ENCODE results near the gene LAMTOR1. TPM values are rescaled to one million over a fixed set of nuclear protein-coding genes. Genes with fewer than 3 reads are reported as not detected.

LAMTOR1 gene
- total and polyA plus RNA-seq, 2 donors (not counting 1 experiment from before 2014, with no cell fraction given): 71.0 to 104 TPM

Small RNA genes within 50 kb of the gene (small RNA-seq; reads per million reads assigned to genes)
- gene MIR3165 (ENCODE audit: insufficient read length, low read depth, low replicate concordance) (not detected), gene RNU6-72P (ENCODE audit: insufficient read length, low read depth, low replicate concordance) (not detected)

Other genes with a start within 250 kb of the LAMTOR1 start
- not detected in 2 replicates for gene DEFB131B, start 224.8 kb downstream of the LAMTOR1 start, total RNA-seq
- not detected in 2 replicates for gene DEFB131B, start 224.8 kb downstream of the LAMTOR1 start, polyA plus RNA-seq
- gene XNDC1N, start 174.7 kb downstream of the LAMTOR1 start, total RNA-seq: 33.2 and 34.2 TPM in 2 replicates
- 5.8 and 6.6 TPM in 2 replicates for gene XNDC1N, start 174.7 kb downstream of the LAMTOR1 start, polyA plus RNA-seq
- gene RNF121, start 174.3 kb downstream of the LAMTOR1 start, total RNA-seq: 54.5 and 56.0 TPM in 2 replicates
- 29.0 and 31.7 TPM in 2 replicates for gene RNF121, start 174.3 kb downstream of the LAMTOR1 start, polyA plus RNA-seq
- 25.9 and 30.7 TPM in 2 replicates for gene IL18BP, start 104.4 kb downstream of the LAMTOR1 start, total RNA-seq
- 23.3 and 37.3 TPM in 2 replicates for gene IL18BP, start 104.4 kb downstream of the LAMTOR1 start, polyA plus RNA-seq
- 297 and 300 TPM in 2 replicates for gene NUMA1, start 22.8 kb downstream of the LAMTOR1 start, total RNA-seq
- gene NUMA1, start 22.8 kb downstream of the LAMTOR1 start, polyA plus RNA-seq: 168 and 186 TPM in 2 replicates
- gene LRRC51, start 22.4 kb downstream of the LAMTOR1 start, total RNA-seq: 5.5 and 7.7 TPM in 2 replicates
- 1.3 and 1.4 TPM in 2 replicates for gene LRRC51, start 22.4 kb downstream of the LAMTOR1 start, polyA plus RNA-seq
- gene TOMT, start 2.6 kb upstream of the LAMTOR1 start, total RNA-seq: not detected in 2 replicates
- gene TOMT, start 2.6 kb upstream of the LAMTOR1 start, polyA plus RNA-seq: not detected in 2 replicates
- gene ANAPC15, start 9.4 kb upstream of the LAMTOR1 start, total RNA-seq: 27.1 and 29.2 TPM in 2 replicates
- 27.7 and 30.0 TPM in 2 replicates for gene ANAPC15, start 9.4 kb upstream of the LAMTOR1 start, polyA plus RNA-seq
- gene FOLR3, start 32.4 kb upstream of the LAMTOR1 start, total RNA-seq: not detected in 2 replicates
- 0.10 and 0.17 TPM in 2 replicates for gene FOLR3, start 32.4 kb upstream of the LAMTOR1 start, polyA plus RNA-seq
- not detected in 2 replicates for gene FOLR1, start 88.8 kb upstream of the LAMTOR1 start, total RNA-seq
- not detected in 2 replicates for gene FOLR1, start 88.8 kb upstream of the LAMTOR1 start, polyA plus RNA-seq
- gene FOLR2, start 113.5 kb upstream of the LAMTOR1 start, total RNA-seq: 0.75 and 1.5 TPM in 2 replicates
- 0.50 and 4.7 TPM in 2 replicates for gene FOLR2, start 113.5 kb upstream of the LAMTOR1 start, polyA plus RNA-seq
- gene INPPL1, start 121.5 kb upstream of the LAMTOR1 start, total RNA-seq: 188 and 205 TPM in 2 replicates
- 208 and 235 TPM in 2 replicates for gene INPPL1, start 121.5 kb upstream of the LAMTOR1 start, polyA plus RNA-seq
- gene PHOX2A, start 140.9 kb upstream of the LAMTOR1 start, total RNA-seq: not detected in 2 replicates
- not detected in 2 replicates for gene PHOX2A, start 140.9 kb upstream of the LAMTOR1 start, polyA plus RNA-seq

Data from B cell (primary cell).